HG02610 (cell line): Measurements from ENCODE around the gene COG3.

ENCODE experiments used
- ATAC-seq: cut with Tn5 transposase; IDR thresholded peaks from one replicate; pipeline ENCODE4 v1.9.1; 2021; ENCODE audit warnings: mild to moderate bottlenecking, moderate library complexity; ENCODE audit not compliant: unreplicated experiment

The COG3 gene

DNA sequence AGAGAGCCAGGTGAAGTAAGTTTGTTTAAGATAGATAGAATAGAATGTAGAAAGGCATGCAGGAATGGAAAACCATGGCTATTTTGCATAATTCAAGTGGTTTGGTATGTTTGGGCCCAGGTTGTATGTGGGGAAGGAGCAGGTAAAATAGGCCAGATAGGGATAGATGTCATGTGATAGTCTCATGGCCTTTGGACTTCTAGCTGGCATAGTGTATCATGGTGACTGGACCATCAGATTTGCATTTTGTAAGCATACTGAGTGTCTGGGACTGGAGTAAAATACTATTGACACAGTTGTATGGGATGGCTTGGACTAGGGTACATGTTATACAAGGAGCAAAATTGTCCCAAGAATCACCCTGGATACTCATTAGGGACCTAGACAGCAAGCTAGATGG is 38.9 kb downstream of the COG3 start:
- no peak for ATAC-seq

DNA sequence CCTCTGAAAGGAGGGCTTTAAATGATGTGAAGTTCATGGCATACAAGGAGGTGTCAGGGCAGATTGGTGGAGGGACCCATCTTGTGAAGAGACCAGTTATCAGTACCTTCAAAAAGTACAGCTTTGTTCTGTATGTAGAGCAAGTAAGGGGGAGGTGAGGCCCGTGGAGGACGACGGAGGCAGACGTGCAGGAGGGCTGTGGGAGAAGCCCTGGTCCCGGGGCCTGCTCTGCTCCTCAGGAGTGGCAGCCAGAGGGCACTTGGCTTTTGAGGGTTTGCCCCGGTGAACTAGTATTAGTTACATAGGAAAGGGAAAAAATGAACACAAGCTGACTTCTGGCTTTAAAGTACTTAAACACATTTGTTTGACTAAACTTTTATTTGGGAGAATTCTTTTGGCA is 42.1 kb downstream of the COG3 start:
- ATAC-seq, result no peak

DNA sequence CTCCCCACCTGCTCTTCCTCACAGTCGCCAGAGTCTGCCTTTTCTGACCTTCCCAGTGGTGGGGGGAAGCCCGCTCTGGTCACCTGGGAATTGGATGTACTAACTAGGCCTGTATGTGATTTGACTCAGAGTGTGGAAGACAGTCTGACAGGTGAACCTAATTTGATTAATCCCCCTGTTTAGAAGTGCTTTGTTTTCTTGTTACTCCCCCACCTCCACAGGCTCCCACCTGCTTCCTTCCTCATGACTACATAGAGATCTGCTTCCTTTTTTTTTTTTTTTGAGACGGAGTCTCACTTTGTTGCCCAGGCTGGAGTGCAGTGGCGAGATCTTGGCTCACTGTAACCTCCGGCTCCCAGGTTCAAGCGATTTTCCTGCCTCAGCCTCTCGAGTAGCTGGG is 44.0 kb downstream of the COG3 start:
- ATAC-seq, result no peak

DNA sequence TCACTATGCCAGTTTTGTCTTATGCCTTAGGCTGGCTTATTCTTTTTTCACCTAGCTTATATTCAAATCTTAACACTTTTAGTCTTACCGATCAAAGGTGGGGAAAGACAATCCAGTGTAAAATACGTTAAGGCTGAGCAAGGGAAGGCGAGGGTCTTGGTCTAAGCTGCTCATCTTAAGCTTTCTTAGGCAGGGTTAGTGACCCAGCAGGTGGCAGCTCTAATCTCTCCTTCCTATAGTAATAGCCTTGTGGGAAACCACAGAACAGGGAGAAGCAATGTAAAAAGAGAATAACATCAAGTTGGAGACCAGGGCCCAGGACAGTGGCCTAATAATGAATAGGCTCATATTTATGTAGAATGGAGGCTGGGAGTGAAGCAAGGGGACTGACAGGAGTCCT is 45.9 kb downstream of the COG3 start:
- ATAC-seq, result no peak

DNA sequence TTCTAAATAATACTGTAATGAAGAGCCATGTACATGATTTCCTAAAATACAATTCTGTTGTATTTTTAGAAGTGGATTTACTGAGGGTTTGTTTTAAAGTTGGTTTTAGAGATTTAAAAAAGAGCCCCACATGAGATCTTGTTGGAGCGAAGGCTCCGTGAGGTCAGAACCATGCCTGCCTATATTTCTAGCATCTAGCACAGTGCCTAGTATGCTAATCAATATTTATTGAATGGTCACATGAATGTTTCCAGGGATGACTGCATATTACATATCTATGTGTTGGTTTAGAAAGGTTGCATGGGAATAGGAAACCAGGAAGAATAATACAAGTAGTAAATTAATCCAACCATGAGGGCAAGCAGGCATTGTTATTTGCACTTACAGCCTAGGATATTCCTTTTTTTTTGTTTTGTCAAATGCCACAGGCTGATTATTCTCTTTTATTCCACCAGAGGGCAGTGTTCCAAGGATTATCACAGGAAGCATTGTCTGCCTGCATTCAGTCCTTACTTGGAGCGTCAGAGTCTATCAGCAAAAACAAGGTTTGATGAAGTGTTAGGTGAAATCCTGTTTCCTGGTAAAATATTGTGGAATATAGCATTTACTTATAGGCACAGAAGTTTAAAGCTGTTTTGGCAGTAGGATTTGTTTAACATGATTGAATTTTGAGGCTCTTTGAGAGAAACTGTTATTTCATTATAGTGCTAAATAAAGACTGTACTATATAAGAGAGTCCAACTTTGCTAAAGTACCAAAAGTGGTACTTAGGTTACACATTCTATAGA is 46.8 kb downstream of the COG3 start:
- no peak for ATAC-seq

DNA sequence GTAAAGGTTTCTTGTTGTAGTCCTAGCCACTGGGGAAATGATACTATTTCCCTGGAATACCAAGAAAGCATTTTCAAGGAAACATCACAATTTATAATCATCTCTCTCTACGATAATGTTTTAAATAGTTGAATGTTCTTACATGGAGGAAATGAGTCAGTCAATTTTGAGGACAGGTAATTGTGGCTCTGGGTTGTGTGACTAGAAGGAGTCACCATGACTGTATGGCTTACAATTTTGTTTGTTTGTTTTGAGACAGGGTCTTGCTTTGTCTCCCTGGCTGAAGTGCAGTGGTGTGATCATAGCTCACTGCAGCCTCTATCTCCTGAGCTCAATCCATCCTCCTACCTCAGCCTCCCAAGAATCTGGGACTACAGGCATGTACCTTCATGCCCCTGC is 47.4 kb downstream of the COG3 start:
- no peak for ATAC-seq

DNA sequence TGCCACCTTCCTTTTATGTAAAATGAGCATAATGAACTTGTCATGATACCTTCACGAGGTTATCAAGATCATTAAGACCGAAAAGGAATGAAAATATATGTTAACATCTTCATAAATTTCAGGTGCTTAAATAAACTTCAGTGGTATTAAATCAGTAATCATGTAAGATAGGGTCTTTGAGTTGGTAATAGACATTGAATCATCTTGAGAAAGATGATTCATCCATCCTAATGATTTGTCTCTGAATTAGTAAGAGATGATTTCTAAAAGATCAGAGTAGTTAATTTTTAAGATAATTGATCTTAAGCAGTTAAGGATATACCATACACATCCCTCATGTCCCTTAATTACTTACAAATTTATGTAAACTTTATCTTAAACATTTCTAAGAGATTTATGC is 52.0 kb downstream of the COG3 start:
- no peak for ATAC-seq

DNA sequence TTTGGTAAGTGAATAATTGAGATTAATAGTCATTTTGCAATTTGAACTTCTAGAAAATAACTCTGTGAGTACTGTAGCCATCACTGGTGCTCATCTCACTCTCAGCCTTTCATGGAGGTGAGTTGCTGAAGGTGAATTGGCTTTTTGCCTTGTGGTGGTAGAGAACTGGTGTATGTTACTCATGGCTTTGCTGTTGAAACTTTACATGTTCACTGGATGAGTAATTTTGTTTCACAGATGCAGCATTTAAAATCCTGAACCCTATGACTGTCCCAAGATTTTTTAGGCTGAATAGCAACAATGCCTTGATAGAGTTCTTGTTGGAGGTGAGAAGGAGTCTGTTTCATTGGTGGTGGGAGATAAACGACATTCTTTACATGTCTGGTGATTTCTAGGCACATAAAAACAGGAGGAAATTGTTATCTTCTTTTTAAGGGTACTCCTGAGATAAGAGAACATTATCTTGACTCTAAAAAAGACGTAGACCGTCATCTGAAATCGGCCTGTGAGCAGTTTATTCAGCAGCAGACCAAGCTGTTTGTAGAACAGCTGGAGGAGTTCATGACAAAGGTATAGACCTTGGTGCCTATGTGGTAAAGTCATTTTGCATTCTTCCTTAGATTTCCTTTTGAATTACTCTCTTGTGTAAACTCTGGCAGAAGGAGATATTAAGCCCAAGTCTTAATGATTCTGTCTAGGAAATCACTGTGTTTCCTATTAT is 53.9 kb downstream of the COG3 start:
- ATAC-seq, result no peak

DNA sequence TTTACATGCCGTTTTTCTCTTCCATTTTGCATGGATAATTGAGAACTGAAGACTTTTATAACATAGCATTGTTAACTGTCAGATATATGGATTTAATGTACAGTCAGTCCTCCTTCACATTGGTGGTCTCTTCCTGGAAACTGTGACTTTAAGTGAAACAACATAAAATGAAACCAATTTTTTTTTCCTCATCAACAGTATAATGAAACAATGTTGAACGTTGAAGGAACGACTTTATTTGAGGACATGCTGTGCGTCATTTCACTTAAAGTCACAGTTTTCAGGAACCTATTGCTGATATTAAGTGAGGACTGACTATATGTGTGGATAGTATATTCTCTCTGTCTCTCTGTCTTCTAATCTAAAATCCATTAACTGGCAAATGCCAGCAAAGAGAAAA is 54.8 kb downstream of the COG3 start:
- no peak for ATAC-seq

DNA sequence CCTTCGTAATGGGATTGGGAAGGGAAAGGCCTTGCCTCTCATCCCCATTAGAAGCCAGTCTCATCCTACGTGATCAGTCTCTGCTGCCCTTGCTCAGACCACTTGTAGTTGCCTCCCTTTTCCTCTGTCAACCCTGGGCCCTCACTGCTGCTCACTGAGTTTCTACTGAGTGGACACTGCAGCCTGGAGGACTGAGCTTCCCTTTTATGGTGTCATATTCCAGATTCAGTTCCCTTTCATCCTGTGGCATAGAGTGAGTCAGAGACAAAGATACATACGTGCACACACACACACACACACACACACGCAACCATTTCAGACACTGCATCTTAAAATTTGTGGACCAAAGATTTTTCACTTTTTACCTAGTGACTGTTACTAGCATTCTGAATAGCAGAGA is 56.6 kb downstream of the COG3 start:
- ATAC-seq, result no peak

DNA sequence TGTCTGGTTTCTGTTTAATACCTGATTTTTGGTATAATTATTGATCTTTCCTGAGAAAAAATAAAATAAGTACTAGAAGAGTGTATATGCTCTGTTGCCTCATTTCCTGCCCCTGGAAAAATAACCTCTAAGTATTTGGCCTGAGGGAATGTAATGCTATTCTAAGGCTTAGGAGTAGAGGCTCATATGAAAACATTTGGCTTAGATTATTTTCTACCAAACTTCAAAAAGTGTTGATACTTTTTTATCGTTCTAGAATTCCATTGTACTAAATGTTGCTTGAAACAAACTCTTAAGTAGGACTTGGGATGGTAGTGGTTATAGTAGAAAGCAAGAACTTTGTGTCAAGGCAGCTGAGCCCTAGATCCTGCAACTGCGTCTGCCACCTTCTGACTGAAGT is 57.8 kb downstream of the COG3 start:
- ATAC-seq, result no peak

DNA sequence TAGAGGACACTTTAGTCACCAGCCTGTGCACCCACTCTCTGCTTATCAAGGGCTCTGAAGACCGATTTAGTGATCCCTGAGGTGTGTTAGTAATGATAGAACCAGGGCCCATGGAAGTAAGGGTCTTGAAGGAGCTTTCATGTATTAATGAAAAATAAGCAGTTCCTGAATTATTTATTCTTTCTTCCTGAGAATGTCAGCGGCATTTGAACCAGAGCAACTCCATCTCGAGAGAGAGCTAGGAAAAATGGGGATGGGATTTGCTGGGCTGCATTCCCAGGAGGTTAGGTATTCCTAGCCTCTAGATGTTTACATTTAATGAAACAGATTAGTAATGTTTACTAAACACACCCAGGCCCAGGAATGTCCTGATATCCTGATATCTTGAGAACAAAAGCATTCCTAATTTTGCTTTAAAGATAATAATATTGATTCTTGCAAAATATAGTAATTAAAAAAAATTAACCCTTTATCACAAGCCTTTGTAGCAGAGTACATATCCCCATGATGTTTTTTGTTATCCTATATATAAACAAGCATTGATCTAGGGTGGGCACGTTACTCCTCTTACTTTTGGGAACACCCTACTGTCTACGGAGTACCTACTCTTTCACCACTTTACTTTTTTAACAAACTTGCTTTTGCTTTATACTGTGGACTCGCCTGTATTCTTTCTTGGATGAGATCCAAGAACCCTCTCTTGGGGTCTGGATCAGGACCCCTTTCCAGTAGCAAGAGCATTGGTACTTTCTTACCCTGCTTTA is 63.1 kb downstream of the COG3 start:
- ATAC-seq, result no peak

DNA sequence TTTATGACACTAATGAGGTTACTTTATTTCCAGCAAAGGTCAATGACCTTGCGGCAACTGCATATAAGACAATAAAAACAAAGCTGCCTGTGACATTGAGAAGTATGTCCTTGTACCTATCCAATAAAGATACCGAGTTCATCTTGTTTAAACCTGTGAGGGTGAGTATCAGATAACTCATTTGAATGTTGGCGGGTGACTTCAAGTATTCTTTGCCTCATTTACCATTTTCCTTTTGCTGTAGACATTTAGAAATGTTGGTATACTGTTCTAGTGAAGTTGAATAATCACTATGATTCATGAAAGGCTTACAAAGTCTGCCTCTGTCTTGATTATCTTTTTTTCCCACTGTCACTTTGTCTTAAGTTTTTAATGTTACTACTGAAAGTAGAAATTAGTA is 65.0 kb downstream of the COG3 start:
- ATAC-seq, result no peak

DNA sequence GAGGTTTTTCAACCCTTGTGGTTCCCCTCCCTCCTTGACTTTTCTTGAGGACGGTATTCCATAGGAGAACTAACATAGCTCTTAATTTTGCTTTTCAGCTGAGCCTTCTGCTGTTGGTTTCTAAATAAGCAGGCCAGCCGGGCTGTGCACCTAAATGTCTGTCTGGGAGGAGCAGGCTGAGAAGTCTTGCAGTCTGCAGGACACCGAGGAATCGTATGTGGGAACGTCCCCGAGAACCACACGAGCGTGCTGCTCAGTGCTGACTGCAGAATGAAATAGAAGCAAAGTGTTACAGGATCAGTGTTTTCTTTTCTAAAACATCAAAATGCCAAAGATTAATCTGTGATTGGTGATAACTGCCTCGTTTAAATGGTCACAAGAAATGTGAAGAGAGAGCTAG is 69.9 kb downstream of the COG3 start:
- ATAC-seq, result no peak

DNA sequence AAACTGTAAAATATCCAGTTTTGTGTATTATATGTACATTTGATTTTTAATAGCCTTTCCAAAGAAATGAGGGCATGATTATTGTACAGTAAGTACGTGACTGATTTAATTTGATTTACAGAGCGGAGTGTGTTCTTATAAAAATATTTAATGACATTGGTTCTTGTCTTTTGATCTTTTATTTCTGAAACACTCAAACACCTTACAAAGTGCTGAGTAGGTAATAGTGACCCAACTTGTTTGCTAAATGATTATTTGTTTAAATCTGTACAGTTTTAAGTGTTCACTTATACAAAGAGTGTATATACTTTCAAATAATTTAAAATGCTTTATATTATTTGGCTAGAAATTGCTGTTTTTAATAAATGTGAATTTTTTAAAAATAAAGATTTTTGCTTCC is 71.5 kb downstream of the COG3 start:
- ATAC-seq, result no peak

DNA sequence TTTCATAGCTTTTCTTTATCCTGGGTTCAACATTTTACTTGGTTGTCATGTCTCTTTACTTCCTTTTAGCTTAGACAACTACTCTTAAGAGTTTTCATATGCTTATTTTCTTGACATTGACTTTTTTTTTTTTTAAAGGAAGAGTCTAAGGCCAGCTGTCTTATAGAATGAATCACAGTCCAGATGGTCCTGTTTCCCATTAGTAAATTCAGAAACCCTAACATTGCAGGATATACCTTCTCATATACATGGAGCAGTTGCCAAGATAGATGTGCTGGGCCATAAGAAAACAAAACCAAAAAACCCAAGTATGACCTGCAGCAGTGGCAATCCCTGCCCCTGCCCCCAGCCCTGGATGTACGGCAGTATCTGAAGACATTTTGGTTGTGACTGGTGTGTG is 72.8 kb downstream of the COG3 start:
- no peak for ATAC-seq

DNA sequence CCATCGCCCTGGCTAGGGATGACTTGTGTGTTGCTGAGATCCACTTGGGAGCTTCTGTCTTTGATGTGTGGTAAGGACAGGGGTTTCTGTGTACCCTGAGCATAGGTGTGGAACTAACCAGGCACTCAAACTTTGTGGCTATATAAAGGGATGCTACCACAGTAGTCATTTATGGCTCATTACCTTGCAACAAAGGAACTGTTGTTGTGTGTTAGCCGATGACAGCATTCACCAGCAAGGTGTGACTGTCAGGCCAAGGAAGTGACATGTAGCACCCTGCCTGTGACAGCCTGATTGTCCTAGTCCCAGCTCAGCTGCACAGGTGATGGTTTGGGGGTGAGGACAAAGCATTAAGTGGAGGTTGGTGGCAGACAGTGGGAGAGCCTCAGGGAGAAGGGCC is 73.6 kb downstream of the COG3 start:
- ATAC-seq, result no peak

DNA sequence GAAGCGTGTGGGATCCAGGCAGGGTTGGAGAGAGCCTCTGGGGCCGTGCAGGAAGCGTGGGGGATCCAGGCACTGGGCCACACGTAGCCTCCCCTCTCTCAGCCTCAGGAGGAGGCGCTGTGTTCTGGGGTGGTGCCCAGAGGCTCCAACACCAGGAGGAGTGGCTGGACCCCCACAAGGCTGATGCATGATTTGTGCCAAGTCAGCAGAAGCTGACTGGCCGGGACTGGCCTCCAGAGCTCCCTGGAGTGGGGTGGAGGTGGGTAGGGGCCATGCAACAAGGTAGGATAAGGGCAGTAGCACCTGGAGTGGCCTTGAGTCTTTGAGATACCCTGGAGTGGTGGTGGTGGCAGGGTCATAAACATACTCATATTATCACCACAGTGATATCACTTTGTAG is 75.5 kb downstream of the COG3 start:
- no peak for ATAC-seq

DNA sequence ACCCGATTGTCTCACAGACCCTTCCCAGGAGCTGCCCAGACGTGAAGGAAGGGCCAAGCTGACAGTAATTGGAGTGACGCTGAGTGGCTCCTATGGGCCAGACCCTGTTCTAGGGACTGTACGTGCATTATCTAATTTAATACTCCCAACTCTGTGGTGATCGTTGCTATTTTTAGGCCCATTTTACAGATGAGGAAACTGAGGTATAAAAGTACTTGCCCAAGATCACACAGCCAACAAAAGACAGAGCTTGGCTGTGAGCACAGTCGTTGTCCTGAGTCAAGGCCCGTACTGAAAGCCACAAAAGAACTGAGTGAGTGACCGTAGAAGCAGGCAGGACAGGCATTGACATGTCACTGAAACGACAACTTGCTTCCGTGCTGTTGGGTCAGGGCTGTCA is 76.1 kb downstream of the COG3 start:
- ATAC-seq, result no peak

DNA sequence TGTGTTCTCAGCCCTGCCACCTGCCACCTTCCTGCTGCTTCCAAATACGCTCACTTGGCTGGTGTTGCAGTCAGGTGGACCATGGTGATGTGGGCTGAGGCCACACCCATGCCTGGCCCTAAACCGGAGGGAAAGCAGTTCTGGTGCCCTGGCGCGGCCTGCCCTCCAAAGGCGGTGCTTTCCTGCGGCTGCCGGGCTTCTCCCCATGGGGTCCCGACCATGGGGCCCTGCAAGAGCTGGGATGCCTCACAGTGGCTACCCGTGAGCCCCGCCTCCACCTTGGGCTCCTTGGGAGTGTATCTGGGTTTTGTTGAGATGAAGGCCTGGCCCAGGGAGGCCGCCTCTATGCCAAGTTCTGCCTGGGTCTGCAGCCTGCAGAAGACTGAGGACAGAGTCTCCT is 77.1 kb downstream of the COG3 start:
- no peak for ATAC-seq

DNA sequence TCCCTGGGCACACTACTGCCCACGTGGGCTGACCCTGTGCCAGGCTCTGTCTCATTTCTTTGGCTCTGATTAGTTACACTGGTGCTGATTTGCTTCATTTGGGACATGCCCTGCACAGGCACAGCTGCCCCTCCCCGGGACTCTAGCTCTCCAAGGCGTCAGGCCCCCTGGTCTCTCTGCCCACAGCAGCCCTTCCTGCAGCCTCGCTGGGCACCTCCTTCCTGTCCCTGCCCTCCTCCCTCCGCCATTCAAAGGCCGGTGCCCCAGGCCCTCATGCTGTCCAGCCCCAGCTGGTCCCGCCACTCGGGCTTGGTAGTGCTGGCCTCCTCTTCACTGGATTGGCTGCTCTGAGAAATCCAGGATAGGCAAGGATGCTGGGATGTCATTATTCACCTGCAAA is 77.7 kb downstream of the COG3 start:
- ATAC-seq, result no peak

DNA sequence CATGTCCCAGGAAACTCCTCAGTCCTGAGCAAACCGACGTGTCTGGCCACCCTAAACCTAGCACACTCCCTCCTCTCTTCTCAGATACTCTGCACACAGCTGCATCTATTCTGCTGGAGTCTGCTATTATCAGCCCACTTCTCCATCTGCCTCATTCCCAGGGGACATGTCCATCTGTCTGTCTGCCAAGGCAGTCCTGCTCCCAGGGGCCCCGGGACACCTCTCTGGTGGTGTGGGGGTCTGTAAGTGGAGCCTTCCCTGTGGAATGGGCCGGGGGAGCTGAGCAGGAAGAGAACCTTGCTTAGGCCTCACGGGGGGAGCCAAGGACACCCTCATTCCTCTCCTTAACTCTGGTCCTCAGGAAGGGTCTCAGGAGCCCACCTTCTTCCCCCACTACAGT is 78.1 kb downstream of the COG3 start:
- no peak for ATAC-seq
